Esophagus mucosa (tissue), 1 donor: ENCODE measurements around the gene AQP11. TPM values are rescaled to one million over a fixed set of nuclear protein-coding genes. Genes with fewer than 3 reads are reported as not detected.
"Not testable (repeated sequence)": the region's sequence is repeated elsewhere in the genome, so short reads cannot be mapped to it uniquely, and the experiment has no call there.

Experiments used
- ATAC-seq: fragments of 200-7000 bp; cut with Tn5 transposase; one replicate; pipeline ENCODE4 v1.9.1; 2020
- total RNA-seq: library from RNA; stranded (reverse); gene quantifications from one replicate; pipeline ENCODE4 v1.2.4, GENCODE V29; 2023
- donor health status: DM: yes; HTN: yes; CAD: no.

Gene AQP11, protein sequence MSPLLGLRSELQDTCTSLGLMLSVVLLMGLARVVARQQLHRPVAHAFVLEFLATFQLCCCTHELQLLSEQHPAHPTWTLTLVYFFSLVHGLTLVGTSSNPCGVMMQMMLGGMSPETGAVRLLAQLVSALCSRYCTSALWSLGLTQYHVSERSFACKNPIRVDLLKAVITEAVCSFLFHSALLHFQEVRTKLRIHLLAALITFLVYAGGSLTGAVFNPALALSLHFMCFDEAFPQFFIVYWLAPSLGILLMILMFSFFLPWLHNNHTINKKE
- total RNA-seq = not detected

DNA sequence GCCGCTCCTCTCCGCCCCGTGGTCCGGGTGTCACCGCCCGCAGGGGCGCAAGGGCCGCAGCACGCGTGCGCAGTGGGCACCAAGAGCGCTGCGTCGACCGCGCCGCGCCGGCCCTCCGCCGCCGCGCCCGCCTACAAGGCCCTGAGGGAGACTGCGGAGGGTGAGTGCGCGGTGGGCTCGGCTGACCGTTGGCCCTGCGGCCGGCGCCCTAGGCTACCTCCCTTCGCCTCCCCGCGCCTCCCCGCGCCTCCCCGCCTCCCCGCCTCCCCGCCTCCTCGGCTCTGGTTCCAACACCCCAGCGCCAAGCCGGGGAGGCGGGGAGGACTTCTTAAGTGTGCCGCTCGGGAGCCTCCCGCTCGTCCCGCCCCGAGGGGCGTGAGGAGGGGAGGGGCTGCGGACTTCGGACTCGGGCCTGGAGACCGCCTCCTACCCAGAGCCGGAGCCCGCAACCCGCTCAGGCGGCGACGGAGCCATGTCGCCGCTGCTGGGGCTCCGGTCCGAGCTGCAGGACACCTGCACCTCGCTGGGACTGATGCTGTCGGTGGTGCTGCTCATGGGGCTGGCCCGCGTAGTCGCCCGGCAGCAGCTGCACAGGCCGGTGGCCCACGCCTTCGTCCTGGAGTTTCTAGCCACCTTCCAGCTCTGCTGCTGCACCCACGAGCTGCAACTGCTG, at the start of gene AQP11:
AQP11 (plus strand) TSS at position 433 of the 673 bp plus-strand sequence; CDS start at position 473, 40 bp downstream.
- ATAC-seq = peak; percentile 87

GRCh38 chr11:77542296-77542695, 47.5 kb upstream of the AQP11 start:
- ATAC-seq = no peak

DNA sequence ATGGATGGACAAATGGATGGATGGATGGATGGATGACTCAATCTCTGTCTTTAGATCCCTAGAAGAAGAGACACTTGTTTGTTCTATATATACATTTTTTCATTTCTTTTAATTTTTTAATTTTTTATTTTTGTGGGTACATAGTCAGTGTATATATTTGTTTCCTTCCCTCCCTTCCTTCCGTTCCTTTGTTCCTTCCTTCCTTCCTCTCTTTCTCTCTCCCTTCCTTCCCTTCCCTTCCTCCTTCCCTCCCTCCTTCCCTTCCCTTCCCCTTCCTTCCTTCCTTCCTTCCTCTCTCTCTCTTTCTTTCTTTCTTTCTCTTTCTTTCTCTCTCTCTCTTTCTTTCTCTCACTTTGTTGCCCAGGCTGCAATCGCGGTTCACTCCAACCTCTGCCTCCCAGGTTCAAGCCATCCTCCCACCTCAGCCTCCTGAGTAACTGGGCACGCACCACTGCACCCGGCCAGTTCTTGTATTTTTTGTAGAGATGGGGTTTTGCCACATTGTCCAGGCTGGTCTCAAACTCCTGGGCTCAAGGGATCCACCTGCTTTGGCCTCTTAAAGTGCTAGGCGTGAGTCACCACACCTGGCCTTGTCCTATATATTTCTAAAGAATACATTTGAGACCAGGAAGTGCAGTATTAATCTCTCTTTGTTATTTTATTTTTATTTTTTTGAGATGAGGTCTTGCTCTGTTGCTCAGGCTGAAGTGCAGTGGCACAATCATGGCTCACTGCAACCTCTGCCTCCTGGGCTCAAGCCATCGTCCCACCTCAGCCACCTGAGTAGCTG, 42.5 kb upstream of the AQP11 start:
- ATAC-seq = no peak

DNA sequence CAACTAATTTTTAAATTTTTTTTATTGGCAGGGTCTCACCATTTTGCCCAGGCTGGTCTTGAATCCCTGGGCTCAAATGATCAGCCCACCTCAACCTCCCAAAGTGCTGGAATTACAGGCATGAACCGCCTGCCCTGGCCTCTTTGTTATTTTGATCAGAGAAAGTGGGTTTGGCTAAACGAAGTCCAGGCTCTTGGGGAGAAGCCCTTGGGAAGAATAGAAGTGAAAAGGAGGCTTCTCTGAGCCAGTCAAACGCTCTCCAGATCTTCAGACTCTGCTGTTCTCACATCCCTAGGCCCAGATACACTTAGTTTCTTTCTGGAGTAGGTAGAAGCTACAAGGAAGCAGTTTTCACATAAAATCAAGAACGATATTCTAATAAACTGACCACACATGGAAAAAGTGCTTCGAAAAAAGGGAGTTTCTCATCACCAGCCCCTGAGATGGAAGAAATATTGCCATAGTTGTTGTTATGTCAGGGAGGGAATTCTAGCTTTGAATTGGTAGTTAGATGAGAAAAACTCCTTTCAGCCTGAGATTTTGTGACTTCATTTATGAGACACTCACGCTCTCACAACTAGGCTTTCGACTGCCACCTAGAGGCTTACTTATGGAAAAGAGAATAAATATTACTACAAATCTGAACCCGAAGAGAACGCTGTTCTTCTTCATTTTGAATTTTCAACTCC, 41.7 kb upstream of the AQP11 start:
- ATAC-seq = peak; percentile 49

DNA sequence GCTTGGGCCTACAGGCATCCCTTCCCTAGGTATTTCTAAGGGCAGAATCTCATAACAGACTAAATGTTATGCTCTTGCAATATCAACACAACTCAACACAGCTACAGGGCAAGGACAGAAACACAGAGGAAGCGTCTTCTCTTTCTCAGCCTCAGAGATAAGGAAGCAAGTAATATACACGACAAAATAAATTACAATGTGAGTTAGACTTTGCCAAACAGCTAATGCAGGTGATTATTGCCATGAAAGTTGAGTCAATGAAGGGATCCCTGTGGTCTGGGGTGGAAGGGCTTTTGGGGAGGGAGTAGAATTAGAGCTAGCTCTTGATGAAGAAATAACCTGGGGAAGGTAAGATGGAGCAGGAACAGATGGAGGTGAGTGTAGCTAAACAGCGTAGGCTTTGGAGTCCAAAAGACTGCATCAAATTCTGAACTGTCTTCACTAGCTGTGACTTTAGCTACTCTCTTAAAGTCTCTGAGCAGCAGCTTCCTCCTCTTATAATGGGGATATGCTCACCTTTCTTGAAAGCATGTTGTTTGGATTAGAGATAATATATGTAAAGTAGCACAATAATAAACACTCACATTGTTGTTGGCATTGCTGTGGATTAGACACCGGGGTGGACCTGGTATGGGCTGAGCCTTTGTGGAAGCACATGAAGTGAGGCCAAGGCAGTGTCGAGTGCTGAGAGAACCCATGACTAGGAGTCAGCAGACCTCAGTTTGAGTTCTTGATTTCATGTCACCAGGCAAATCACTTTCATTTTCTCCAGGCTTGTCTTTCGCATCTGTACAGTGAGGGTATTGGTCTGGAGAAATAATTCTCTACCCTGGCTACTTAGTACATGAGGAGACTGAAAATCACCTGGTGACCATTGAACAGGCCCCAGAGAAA, 41.0 kb upstream of the AQP11 start:
- ATAC-seq = no peak

DNA sequence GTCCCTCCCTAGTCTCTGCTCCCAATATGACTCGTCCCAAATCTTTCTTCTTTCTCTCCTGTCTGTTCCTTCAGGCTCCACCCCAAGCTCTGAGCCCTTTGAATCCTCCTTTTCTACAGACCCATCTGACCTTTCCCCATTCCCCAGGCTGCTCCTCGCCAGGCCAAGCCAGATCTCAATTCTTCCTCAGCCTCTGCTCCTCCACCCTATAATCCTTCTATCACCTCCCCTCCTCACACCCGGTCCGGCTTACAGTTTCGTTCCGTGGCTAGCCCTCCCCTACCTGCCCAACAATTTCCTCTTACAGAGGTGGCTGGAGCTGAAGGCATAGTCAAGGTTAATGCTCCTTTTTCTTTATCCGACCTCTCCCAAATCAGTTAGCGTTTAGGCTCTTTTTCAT, 38.3 kb upstream of the AQP11 start:
- not testable (repeated sequence) for ATAC-seq

- ATAC-seq = no peak
These were observed 32.2 kb upstream of the AQP11 start for GRCh38 chr11:77557553-77557952.

DNA sequence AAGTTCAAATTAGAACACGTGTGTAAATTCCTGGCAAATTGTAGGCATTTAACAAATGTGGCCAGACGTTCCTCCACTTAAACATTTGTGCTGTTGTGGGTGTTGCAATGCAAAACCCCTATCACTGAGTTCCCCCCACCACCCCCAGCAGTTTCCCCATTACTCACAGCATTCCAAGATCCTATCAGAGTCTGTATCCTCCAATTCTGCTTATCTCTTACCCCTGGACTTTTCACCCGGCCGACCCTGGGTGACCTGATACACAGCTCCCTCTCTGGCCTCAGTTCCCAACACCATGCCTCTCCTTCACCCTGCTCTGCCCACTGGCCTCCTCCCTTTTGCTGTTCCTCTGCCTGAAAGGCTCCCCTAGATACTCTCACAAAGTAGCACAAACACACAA, 31.4 kb upstream of the AQP11 start:
- no peak for ATAC-seq

DNA sequence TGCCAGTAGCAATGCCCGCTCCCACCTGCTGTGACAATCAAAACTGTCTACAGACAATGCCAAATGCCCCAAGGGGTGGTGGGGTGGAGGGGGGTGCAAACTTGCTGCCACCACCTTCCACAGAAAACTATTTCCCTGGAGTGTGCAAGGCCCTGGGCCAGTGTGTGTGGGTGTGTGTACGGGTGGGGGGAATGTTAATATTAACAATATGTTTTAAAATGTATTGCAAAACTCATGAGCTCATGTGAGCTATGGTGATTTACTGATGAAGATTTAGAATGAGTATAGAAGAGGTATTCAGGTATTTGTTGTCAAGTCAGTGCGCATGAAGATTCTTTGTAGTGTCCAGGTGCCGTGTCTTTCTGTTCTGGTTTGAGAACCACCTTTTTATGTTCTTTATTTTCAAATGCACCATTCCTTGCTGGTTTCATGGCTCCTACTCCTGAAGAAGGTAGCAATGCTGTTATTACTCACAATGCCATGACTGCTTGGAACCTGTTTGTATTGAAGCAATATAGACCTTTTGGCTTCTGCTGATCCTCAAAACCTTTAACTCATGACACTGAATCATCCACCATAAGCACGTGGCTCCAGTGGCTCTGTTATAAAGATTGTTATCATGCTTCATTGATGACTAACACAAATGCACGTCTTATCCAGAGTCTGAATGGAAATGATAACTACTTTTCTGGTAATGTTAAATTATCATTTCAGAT, 29.9 kb upstream of the AQP11 start:
- ATAC-seq = peak; percentile 87

DNA sequence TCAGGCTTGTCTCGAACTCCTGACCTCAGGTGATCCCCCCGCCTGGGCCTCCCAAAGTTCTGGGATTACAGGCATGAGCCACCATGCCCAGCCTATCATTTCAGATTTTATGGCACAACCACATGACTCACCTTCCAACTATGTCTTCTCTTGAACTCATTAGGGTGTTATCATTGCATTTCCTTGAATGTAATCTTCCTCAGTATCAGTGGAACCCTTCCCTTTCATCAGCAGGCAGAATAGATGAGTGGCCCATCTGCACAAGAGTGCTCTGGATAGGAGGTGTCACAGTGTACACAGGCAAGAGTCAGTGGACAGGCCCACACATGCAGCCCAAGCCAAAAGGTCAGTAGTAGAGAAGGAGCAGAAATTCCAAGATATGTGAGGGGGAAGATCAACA, 29.1 kb upstream of the AQP11 start:
- no peak for ATAC-seq

GRCh38 chr11:77561257-77561656, 28.5 kb upstream of the AQP11 start:
- ATAC-seq = no peak

DNA sequence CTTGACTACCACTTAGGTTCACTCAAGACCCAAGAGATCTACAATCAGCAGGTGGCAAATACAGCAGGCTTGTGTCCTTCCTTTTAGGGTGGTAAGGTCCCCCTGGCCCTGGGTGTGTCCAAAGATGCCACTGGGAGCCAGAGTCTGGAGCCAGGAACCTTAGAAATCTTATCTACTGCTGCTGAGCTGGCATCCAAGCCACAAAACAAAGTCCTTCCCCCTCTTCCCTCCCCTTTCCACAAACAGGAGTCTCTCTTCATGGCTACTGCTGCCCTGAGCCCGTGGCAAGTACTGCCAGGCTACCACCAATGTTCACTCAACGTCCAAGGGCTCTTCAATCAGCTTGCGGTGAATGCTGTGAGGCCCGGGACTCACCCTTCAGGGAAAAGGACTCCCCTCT, 21.4 kb upstream of the AQP11 start:
- no peak for ATAC-seq

DNA sequence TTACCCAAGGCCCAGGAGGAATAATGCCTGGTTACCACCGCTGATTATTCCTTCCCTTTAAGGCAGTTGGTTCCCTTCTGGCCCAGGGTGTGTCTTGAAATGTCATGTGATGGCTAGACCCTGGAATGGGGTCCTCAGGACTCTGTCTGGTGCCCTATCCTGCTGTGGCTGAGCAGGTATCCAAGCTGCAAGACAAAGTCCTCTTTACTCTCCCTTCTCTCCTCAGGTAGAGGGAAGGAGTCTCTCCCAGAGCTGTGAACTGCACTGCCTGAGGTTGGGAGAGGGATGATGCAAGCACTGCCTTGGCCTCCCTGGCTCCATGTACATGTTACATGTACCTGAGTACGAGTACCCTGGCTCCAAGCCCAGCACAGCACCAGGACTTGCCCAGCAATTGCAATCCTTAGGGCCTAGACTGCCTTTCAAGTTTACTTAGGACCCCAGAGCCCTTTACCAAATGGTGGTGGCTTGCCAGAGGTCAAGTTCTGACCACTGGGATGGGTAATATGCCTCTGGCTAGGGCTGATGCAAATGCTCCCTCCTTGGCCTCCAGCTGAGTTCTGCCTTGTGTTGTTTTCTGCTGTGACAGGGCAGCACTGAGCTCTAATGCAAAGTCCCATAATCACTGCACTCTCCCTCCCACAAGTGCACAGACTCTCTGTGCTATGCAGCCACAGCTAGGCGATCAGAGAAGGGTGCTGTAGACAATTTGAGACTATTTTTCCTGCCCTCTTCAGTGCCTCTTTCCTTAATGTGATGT, 20.7 kb upstream of the AQP11 start:
- no peak for ATAC-seq

- no peak for ATAC-seq
These were observed 20.1 kb upstream of the AQP11 start for GRCh38 chr11:77569676-77570070.

DNA sequence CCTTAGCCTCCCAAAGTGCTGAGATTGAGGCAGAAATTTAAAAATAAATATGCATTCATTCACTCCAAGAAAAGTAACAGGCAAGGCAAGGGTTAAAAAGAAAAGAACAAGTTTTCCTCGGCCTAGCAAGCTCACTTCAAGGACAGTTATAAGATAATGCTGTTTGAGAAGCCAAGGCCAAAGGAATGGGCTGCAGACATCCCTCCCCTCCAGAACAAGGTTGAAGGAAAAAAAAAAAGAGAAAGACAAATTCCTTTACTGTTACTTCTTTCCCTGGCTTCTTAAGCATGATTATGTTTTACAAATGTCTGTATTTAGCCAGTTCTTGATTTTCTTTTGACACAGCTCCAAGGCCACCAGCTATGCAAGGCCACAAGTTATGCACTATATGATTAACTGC, 18.9 kb upstream of the AQP11 start:
- ATAC-seq = not testable (repeated sequence)

GRCh38 chr11:77575428-77575827, 14.3 kb upstream of the AQP11 start:
- ATAC-seq = not testable (repeated sequence)

GRCh38 chr11:77580712-77581337, 8.9 kb upstream of the AQP11 start:
- no peak for ATAC-seq

- no peak for ATAC-seq
These were observed 602 bp upstream of the AQP11 start for GRCh38 chr11:77589181-77589520.

DNA sequence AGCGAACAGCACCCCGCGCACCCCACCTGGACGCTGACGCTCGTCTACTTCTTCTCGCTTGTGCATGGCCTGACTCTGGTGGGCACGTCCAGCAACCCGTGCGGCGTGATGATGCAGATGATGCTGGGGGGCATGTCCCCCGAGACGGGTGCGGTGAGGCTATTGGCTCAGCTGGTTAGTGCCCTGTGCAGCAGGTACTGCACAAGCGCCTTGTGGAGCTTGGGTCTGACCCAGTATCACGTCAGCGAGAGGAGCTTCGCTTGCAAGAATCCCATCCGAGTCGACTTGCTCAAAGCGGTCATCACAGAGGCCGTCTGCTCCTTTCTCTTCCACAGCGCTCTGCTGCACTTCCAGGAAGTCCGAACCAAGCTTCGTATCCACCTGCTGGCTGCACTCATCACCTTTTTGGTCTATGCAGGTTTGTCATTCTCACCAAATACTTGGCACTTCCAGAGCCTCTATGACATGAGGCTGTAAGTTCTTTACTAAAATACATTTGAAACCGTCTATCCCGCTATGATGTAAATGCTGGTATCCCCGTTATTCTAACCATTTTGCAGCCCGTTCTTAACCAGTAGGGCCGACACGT, 535 bp downstream of the AQP11 start:
- ATAC-seq = peak; percentile 46

- no peak for ATAC-seq
These were observed 3.0 kb downstream of the AQP11 start for GRCh38 chr11:77592727-77593126.
